ENCODE data around the gene TTC28.
"Not testable (repeated sequence)": the region's sequence is repeated elsewhere in the genome, so short reads cannot be mapped to it uniquely, and the experiment has no call there.

TTC28 gene

GRCh38 chr22:28706845-28707244 is 27.2 kb upstream of the TTC28 start:
- no peak for DNase-seq (ENCODE audit: extremely low spot score)
- ChIA-PET POLR2A (no interaction called here), CTCF (interaction anchor here (1.1 to 1.4 kb wide), 2 partner anchors 20 to 122 kb away, joined by 3 read pairs; no protein-coding TSS in a partner anchor)
- TF ChIP-seq, protein P1, sequence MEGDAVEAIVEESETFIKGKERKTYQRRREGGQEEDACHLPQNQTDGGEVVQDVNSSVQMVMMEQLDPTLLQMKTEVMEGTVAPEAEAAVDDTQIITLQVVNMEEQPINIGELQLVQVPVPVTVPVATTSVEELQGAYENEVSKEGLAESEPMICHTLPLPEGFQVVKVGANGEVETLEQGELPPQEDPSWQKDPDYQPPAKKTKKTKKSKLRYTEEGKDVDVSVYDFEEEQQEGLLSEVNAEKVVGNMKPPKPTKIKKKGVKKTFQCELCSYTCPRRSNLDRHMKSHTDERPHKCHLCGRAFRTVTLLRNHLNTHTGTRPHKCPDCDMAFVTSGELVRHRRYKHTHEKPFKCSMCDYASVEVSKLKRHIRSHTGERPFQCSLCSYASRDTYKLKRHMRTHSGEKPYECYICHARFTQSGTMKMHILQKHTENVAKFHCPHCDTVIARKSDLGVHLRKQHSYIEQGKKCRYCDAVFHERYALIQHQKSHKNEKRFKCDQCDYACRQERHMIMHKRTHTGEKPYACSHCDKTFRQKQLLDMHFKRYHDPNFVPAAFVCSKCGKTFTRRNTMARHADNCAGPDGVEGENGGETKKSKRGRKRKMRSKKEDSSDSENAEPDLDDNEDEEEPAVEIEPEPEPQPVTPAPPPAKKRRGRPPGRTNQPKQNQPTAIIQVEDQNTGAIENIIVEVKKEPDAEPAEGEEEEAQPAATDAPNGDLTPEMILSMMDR (IDR thresholded peaks at IDR 0.05; ENCODE audit: control extremely low read depth, extremely low read depth, low read depth, missing control alignments) = no peak

DNA sequence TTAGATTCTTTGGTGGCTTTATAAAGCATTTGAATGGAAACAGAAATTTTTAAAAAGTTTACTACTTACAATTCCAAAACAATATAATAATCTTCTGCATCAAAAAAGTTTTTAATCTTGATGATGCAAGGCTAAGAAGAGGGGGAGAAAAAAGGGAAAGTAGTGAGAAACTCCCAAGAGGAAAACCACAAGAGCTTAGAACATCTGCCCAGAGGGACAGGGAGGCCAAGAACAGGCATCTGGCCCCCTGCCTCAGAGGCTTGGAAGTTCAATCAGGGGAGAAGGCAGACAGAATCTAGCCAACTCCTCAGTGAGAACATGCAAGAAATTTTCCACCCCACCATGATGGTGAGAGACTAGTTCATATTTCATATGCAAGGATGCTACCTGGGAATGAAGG is 23.8 kb upstream of the TTC28 start:
- TF ChIP-seq, protein P1 (IDR thresholded peaks at IDR 0.05; ENCODE audit: control extremely low read depth, extremely low read depth, low read depth, missing control alignments) = no peak
- CTCF ChIA-PET = interaction anchor here (1.4 kb wide), 1 partner anchor 21 kb away, joined by 3 read pairs; no protein-coding TSS in a partner anchor
- DNase-seq (ENCODE audit: extremely low spot score) = no peak
- POLR2A ChIA-PET = no interaction called here

- ChIA-PET POLR2A (no interaction called here), CTCF (interaction anchor here (1.4 kb wide), 1 partner anchor 21 kb away, joined by 3 read pairs; no protein-coding TSS in a partner anchor)
- TF ChIP-seq, protein P1 (IDR thresholded peaks at IDR 0.05; ENCODE audit: control extremely low read depth, extremely low read depth, low read depth, missing control alignments) = no peak
- no peak for DNase-seq (ENCODE audit: extremely low spot score)
These were observed 23.3 kb upstream of the TTC28 start for GRCh38 chr22:28702891-28703290.

DNA sequence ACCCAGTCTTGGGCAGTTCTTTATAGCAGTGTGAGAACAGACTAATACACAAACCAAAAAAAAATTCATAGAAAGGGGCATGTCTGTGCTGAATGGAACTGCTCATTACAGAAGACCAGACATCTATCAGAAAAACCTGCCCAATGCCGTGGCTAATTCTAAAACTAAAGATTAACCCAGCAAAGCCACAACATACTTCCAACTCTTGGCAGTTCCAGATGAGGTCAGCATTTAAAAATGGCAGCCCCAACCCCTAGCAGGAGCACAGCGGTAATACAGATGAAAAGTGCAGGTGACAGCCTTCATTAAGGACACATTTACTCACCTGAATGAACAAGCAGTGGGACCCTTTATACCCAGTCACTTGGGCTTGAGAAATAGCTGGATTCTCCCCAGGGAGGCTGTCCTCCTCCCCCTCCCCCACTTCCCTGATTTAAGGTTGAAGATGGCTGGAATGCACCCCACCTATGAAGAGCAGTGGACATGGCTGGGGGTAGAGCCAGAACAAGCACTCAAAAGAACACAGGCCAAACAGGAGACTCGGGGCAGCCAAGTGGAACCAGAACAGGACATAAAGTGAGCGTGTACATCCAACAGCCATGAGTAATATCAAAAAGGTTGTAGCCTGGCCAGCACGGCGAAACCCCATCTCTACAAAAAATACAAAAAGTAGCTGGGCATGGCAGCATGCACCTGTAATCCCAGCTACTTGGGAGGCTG is 13.6 kb upstream of the TTC28 start:
- DNase-seq (ENCODE audit: extremely low spot score); POLR2A ChIA-PET: not testable (repeated sequence)

GRCh38 chr22:28689796-28690195 is 10.2 kb upstream of the TTC28 start:
- CTCF ChIA-PET; POLR2A ChIA-PET; DNase-seq (ENCODE audit: extremely low spot score): not testable (repeated sequence)

More for the DNA sequence above, 13.6 kb upstream of the TTC28 start:
- CTCF ChIA-PET = not testable (repeated sequence)

DNA sequence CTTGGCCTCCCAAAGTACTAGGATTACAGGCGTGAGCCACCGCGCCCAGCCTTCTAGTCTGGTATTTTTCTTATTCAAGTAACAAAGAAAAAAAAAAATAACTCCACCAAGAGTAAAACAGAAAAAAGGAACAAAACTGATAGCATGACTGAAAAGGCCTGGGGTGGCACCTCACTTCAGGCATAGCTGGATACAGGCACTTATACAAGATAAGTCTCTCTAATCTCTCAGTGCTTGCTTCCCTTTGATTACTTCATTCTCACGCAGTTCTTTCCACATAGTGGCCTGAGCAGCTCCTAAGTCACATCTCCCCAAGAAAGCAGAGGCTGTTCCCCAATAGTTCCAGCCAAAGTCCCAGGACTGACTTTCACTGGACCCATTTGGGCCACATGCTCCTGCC is 3.3 kb upstream of the TTC28 start:
- CTCF ChIA-PET; POLR2A ChIA-PET; DNase-seq (ENCODE audit: extremely low spot score): not testable (repeated sequence)

- CTCF ChIA-PET; DNase-seq (ENCODE audit: extremely low spot score); POLR2A ChIA-PET: not testable (repeated sequence)
These were observed 1.3 kb upstream of the TTC28 start for GRCh38 chr22:28680813-28681490.

DNA sequence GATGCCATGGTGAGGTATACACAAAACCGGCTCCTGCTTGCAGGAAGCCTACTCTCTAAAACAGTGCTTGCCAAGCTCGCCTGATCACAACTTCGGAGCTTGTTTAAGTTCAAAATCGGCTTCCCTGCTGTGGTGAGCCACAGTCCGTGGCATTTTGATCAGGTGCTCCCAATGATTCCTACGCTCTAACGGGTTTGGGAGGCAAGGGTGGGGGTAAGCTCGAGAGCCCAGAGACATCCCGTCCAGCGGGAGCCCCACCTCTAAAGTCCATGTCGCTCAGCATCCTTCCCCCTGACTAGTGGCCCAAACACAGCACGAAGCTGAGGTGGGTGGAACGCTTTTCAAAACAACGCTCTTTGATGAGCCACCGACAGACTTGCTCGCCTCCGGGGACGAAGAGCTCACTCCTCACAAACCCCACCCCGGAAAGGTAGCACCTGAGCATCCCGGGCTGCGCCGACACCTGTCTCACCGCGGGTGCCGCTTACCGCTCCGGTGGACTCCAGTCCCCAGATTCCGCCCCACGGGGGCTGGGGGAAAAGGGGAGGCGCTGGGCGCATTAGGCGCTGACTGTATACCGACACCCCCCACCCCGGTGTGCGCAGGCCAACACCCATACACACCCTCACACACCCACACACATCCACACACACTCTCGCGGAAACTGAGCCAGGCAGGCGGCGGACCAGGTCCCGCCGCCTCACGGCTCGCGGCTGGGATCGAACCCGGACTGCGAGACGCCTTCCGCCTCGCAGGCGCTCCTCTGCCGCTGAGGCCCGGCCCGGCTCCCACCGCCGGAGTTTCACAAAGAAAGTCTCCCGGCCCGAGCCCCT is 646 bp downstream of the TTC28 start:
- DNase-seq (ENCODE audit: extremely low spot score); CTCF ChIA-PET; POLR2A ChIA-PET: not testable (repeated sequence)

DNA sequence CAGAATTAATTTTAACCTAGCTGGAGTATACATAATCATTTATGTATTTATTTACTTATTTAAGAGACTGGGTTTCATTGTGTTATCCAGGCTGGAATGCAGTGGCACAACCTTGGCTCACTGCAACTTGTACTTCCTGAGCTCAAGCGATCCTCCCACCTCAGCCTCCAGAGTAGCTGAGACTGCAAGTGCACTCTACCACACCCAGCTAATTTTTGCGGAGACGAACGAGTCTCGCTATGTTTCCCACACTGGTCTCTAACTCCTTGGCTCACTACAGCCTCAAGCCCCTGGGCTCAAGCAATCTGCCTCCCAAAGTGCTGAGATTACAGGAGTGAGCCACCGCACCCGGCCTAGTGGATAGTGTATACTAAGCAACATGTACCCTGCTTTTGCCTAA is 1.5 kb downstream of the TTC28 start:
- DNase-seq (ENCODE audit: extremely low spot score); CTCF ChIA-PET; POLR2A ChIA-PET: not testable (repeated sequence)

All from GM10248 (cell line).